NCI-H2107 (cell line): ENCODE data around the gene ADRB1.

Source experiments
- DNase-seq: peaks from one replicate; lab custom pipeline; 2025; lab: John Stamatoyannopoulos, UW

ADRB1 gene

GRCh38 chr10:114094795-114095194, 51.1 kb downstream of the ADRB1 start:
- DNase-seq, result no peak

- DNase-seq, result no peak
Measured at GRCh38 chr10:114095559-114096337, 52.1 kb downstream of the ADRB1 start.
